GM18502 (cell line): ENCODE data around the gene GMDS.

ENCODE experiments used
- ATAC-seq: cut with Tn5 transposase; IDR thresholded peaks from one replicate; pipeline ENCODE4 v1.9.1; 2021; ENCODE audit warnings: mild to moderate bottlenecking; ENCODE audit not compliant: unreplicated experiment, poor library complexity

Gene GMDS

GRCh38 chr6:1738558-1739081 lies 506.8 kb downstream of the GMDS start:
- no peak for ATAC-seq

- no peak for ATAC-seq
Measured at GRCh38 chr6:1737463-1738311, 507.7 kb downstream of the GMDS start.

DNA sequence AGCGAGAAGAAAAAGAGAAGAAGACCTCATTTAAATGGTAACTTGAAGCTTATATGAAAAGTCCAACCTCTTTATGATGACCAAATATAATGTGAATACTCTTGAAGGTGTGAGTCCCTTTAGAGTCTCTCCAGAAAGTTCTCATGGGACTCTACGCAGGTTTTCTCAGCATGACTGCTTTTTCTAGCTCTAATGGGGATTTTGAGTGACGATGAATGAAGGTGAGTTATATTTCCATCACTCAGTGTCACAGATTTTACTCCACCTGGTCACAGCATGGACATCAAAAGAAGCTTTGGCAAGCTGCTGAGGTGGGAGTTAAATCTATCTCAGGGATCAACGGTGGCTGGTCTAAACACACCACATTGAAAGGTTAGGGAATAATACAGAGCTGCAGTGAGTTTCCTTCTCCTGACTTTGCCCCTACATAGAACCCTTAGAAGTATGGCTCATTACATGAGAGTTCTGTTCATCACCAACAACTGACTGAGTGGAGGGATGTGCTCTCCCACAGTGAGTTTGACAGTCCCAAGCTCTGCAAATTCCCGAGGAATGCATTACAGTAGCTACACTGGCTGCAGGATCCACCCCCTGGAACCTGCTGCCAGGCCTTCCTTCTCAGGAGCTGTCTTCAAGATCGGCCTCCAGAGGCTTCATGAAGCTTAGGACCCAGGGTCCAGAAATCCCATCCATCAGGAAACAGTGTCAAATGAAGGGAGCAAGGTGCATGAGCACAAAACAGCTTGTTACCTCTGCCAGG lies 508.9 kb downstream of the GMDS start:
- no peak for ATAC-seq

DNA sequence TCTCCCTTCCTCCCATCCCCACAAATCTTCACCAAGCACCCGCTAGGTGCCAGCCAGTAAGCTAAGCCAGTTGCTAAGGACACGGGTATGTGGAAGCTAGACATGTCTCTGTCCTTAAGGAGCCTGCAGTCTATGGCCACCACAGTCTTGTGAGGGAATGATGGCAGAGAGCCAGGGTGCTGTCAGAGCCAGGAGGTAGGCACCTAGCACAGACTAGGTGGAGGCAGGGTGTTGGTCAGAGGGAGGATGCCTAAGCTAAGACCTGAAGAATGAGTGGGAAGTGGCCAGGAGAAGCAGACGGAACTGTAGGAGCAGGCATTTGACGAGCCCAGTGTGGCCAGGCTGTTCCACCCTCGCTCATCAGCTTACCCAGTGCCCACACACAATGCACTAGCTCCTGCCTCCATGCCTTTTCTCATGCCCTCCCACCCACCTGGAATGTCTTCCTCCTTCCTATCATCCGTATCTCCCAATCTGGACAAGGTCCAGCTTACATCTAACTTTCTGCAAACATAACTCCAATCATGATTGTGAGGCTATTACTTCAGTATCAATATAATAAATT lies 510.1 kb downstream of the GMDS start:
- ATAC-seq: no peak

DNA sequence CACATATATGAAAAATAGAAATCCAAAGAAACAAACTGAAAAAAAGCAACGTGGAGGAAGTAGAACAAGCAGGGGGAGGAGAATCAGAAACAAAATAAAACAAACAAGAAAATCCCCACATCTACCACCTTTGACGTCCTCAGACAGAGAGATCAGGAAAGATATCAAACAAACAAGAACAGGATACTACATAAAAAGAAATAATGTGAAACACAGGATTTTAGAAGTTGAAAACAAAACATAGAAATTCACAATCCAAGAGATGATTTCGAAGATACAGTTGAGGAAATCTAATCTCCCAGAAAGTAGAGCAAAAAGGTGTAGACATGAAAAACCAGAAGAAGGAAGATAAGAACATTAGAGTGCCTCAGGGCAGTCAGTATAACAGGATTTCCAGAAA lies 514.5 kb downstream of the GMDS start:
- no peak for ATAC-seq

- no peak for ATAC-seq
Measured at GRCh38 chr6:1729750-1730140, 515.7 kb downstream of the GMDS start.

DNA sequence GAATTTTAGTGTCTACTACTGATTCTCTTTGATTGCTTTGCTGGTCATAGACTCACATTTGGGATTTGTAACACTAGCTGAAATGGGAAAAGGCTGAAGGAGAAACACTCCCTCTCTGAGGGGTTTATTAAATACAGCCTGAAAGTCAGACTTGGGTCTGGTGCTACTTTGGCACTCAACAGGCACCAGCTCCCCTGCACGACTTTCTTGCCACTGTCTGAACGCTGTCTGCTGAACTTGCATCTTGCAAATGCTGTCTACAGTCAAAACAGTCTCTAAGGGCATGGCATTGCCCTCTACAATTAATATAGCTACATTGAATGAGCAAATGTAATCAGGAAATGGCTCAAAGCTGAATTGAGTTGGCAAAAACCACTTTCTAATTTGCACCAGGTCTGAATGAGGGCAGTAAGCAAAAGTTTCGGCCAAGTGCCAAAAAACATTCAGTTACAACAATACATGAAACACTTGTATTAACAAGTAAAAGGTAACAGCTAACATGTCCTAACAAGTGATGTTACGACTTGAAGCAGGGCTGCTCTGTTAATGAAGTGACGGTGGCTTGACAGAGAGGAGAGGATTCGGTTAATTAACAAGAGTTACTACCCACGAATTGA lies 516.2 kb downstream of the GMDS start:
- no peak for ATAC-seq

DNA sequence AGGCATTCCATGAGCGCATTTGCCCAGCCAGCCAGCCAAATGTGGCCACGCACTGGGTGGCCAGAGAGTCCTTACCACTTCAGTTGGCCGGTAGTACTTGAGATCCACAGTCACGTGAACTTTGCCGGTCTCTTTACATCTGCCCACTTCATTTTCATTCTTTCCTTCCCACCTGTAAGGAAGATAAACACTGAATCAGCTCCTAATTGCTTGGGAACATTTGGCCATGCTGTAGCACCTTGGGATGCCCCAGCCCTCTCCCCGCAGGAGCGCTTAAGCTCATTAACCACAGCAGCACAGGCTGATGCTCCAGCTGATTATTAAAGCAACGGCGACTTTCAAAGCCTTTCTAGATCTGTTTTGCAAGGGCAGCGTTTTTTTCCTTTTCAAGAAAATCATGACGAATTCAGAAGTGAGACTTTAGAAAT lies 519.0 kb downstream of the GMDS start:
- ATAC-seq: no peak

DNA sequence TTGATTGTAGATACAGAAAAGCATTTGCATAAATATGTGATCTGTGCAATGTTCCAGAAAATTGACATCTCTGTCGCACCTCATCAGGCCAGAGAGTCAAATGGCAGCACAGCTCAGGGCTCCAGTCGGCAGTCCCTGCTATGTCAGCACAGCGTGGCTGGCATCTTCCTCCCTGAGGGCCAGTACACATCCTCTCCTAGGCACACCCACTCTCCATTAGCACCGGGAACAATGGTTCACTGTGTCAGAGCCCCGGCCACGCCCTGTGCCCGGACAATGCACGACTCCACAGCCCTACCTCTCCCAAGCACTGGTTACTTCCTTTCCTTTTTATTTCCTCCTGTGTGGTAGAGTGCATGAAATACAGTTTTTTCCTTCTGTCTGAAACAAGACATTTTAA lies 520.8 kb downstream of the GMDS start:
- ATAC-seq: no peak

DNA sequence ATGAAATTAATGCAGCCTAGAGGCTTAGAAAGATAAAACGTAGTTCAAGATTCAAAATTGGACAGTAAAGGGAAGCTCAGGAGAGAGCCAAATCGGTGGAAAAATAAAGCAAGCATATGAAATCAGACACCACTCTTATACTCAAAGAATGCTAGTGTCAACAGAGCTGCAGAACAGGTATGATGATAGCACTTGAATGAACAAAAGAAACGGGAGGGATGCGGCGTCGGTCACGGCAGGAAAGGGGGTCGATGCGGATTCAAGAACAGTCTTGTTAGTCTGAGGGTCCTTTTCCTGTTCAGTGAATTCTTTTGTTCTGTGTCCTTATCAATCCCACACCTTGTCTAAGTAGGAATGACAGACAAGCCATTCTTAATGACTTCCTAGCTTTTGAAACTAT lies 521.3 kb downstream of the GMDS start:
- no peak for ATAC-seq

DNA sequence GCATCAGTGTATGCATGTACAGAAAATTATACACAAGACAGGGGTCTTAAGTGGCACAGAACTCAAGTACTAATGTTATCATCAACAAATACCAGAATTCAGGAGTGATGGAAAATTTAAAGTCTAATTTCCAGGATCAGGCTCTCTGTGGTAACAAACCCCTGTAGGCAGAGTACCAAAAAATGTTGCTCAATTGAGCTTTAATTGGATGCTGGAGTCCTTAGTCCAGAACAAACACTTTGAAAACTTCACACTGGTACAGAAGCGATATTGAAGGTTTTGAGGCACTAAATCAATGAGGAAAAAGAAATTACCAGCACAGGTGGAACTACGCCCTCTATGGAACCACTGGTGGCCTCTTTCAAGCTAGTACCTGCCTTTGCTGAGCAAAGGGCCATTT lies 522.6 kb downstream of the GMDS start:
- ATAC-seq: no peak

DNA sequence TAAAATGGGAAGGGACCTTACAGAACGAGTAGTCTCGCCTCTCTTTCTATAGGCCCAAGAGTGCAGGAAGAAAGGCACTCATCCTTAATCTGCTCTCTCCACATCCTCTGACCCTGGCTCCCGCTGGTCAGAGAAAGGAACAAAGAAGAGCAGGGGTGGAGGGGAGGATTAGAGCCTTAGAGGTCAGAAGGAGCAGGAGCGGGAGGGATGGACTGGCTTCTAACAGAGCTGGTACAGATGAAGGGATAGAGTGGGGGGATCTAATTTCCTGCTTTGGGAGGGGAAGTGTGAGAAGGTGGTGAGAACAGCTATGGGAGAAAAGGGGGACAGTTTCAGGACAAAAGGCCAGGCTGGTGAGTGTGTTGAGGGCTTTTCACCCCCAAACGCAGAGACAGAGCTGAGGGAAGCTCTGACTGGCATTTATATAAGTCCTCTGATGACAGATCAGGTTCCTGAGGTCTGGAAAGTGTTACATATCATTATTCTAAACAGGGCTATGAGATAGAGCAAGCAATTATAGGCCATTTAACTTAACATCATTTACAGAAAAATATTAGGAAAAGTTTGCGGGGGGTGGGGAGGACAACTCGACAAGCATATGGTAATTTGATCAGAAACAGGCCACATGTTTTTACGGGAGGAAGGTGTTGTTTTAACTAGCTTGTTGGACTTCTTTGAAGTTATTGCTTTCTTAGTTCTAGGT lies 524.6 kb downstream of the GMDS start:
- ATAC-seq: no peak

DNA sequence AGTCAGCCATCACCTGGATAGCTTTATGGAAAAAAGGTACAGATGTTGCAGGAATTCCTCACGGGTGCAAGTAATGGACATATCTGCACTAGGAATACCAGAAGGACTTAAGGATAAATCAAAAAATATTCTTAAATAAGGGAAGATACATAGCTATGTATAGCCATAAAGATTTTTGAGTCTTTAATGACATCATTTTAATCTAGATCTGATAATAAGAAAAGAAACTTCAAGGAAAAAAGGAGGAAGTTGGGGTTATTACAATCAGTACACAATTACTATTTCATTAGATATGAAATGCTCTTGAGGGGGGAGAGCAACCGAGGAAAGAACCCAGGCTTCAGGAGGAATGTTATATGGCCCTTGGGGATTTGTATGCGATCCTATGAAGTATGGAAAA lies 525.5 kb downstream of the GMDS start:
- ATAC-seq: no peak

- no peak for ATAC-seq
Measured at GRCh38 chr6:1716868-1717267, 528.5 kb downstream of the GMDS start.

DNA sequence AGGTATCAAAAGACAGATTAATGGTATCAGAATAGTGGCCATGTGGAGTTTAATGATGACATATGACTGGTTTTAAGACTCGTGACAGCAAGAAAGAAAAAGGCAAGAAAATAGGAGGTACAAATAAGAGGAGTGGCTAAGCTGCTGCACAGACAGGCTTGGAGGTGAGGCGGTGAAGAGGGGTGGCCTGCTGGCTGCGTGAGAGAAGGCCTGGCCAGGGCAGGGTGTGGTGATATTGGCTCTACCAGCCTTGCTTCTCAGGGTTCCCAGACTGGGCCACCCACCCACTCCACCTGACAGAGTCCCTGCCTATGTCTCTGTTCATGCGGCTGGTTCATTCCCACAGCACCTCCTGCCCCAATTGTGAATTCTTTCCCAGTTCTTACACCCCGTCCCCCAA lies 529.0 kb downstream of the GMDS start:
- ATAC-seq: no peak

DNA sequence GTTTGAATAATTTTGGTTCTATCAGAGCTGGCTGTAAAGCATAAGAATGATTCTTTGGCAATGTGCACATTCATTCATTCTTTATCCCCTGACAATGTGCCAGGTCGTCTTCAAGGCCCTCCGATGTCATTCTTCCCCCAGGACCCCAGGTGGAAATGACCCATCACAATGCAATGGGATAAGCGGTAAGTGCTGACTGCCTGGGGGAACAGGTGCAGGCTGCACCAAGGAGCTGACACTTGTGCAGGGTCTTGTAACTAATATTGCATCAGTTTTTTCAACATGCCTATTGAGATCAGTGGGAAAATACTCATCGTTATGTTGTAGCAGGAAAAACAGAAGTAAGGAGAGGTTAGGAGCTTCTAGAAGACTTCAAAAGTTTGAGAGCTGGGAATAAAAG lies 530.1 kb downstream of the GMDS start:
- no peak for ATAC-seq

- no peak for ATAC-seq
Measured at GRCh38 chr6:1714654-1715053, 530.8 kb downstream of the GMDS start.

DNA sequence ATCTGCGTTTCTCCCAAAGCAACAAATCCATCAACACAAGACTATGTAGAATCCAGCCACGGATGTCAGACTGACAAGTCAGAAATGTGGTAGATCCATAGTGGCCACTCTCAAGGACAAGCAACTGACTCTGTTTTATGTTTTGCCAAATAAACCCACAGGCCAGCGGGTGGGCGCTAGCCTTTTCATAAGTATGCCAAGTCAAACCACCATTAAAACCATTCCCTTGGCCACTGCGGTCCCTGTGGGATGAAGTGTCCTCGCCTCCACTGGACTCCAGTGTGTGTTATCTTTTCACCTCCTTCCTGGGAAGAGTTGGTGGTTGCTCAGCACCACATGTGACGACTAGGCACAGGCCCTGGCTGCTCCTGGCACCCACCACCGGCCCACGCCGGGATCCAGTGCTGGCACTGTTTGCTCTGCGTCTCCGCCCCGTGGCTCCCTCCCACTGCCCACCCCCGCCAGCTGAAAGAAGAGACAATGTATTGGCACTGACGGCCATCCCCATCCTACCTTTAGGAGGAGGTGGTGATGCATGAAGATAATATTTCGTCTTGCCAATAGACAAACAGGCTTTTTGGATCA lies 532.3 kb downstream of the GMDS start:
- no peak for ATAC-seq

GRCh38 chr6:1712451-1712850 lies 533.0 kb downstream of the GMDS start:
- no peak for ATAC-seq

- no peak for ATAC-seq
Measured at GRCh38 chr6:1711136-1711535, 534.3 kb downstream of the GMDS start.
